AG04449 (cell line): ENCODE measurements around the gene ANO1.

Experiments used
- CTCF ChIA-PET: fragments of 350-600 bp; formaldehyde crosslinking; extraction: SDS; loops from one replicate; lab custom pipeline; 2021; ENCODE audit warnings: antibody characterized with exemption; lab: Yijun Ruan, JAX
- POLR2A ChIA-PET: fragments of 400-600, 350-600 bp; formaldehyde crosslinking; extraction: SDS; loops from one replicate; lab custom pipeline; 2020; ENCODE audit warnings: antibody characterized with exemption, inconsistent platforms; lab: Yijun Ruan, JAX
- DNase-seq: peaks from one replicate; pipeline ENCODE4 v3.0.0-alpha.2; 2010; ENCODE audit warnings: low read depth, low spot score
- H3K4me3 ChIP-seq: 2 replicates; pipeline ENCODE4 v1.5.1; 2011; ENCODE audit warnings: low read depth, mild to moderate bottlenecking, control low read depth, low read length
- CTCF ChIP-seq: IDR thresholded peaks from one replicate; pipeline ENCODE4 v1.5.1; 2011; ENCODE audit warnings: mild to moderate bottlenecking, moderate library complexity, low read length, control low read depth, inconsistent platforms; ENCODE audit not compliant: insufficient read depth; ENCODE audit errors: missing control alignments

ANO1 gene

GRCh38 chr11:70145071-70145470 is 67.0 kb downstream of the ANO1 start:
- TF ChIP-seq CTCF: no peak
- H3K4me3 ChIP-seq: no peak overlapping the region
- DNase-seq: no peak
- ChIA-PET POLR2A (no interaction called here), CTCF (no interaction called here)

- CTCF ChIA-PET: no interaction called here
- no peak for TF ChIP-seq CTCF
- POLR2A ChIA-PET: no interaction called here
- H3K4me3 ChIP-seq: no peak overlapping the region
- no peak for DNase-seq
Observed at GRCh38 chr11:70145841-70146240, 67.7 kb downstream of the ANO1 start.

- no peak for TF ChIP-seq CTCF
- ChIA-PET POLR2A (no interaction called here), CTCF (no interaction called here)
- H3K4me3 ChIP-seq: no peak overlapping the region
- no peak for DNase-seq
Observed at GRCh38 chr11:70146299-70146698, 68.2 kb downstream of the ANO1 start.

- POLR2A ChIA-PET: no interaction called here
- CTCF ChIA-PET: interaction anchor here (1.9 kb wide), 1 partner anchor 10 kb away, joined by 7 read pairs; no protein-coding TSS in a partner anchor
Observed at GRCh38 chr11:70146895-70147520, 68.9 kb downstream of the ANO1 start.

GRCh38 chr11:70147668-70148067 is 69.6 kb downstream of the ANO1 start:
- TF ChIP-seq CTCF: no peak
- CTCF ChIA-PET: interaction anchor here (1.9 kb wide), 1 partner anchor 10 kb away, joined by 7 read pairs; no protein-coding TSS in a partner anchor
- DNase-seq: no peak
- no peak overlapping the region for H3K4me3 ChIP-seq
- POLR2A ChIA-PET: no interaction called here

More at GRCh38 chr11:70146895-70147520, 68.9 kb downstream of the ANO1 start:
- DNase-seq: no peak
- no peak for TF ChIP-seq CTCF
- no peak overlapping the region for H3K4me3 ChIP-seq

- ChIA-PET POLR2A (no interaction called here), CTCF (no interaction called here)
- DNase-seq: no peak
- no peak for TF ChIP-seq CTCF
- H3K4me3 ChIP-seq: no peak overlapping the region
Observed at GRCh38 chr11:70151671-70152070, 73.6 kb downstream of the ANO1 start.
